IMR-90 (cell line): ENCODE data around the gene CRTAC1. TPM values are rescaled to one million over a fixed set of nuclear protein-coding genes. Genes with fewer than 3 reads are reported as not detected.

Experiments used
- ATAC-seq: fragments of 200-7000 bp; cut with Tn5 transposase; 2 replicates; pipeline ENCODE4 v1.9.1; 2020; ENCODE audit warnings: low read depth, mild to moderate bottlenecking, moderate library complexity
- BruUV-seq: library from RNA; stranded (reverse); fragments of 400-500 nt; replicated peaks from 2 replicates; lab custom pipeline; 2021; lab: Mats Ljungman, UMichigan
- CTCF ChIA-PET: fragments of 300-600 bp; formaldehyde crosslinking; extraction: SDS; loops from one replicate; lab custom pipeline; 2021; ENCODE audit warnings: antibody characterized with exemption; lab: Yijun Ruan, JAX
- POLR2A ChIA-PET: fragments of 300-600 bp; sonication (Branson Sonifier 250); formaldehyde crosslinking; loops from one replicate; lab custom pipeline; 2022; ENCODE audit warnings: antibody characterized with exemption; ENCODE audit not compliant: unreplicated experiment; lab: Charles Lee
- DNase-seq: peaks from one replicate; pipeline ENCODE4 v3.0.0; 2013
- H2AFZ ChIP-seq: replicated peaks from 2 replicates; pipeline ENCODE3; 2013; ENCODE audit warnings: low read length, mild to moderate bottlenecking; ENCODE audit not compliant: poor library complexity
- H2AK5ac ChIP-seq: 2 replicates; pipeline ENCODE4 v1.6.1; 2013; ENCODE audit warnings: low read depth, low read length, inconsistent platforms
- H2AK9ac ChIP-seq: replicated peaks from 2 replicates; pipeline ENCODE3; 2013; ENCODE audit warnings: mild to moderate bottlenecking, low read depth, low read length, moderate library complexity; ENCODE audit not compliant: poor library complexity
- H2BK120ac ChIP-seq: 2 replicates; pipeline ENCODE4 v1.6.1; 2013; ENCODE audit warnings: low read depth, low read length, inconsistent platforms
- H2BK15ac ChIP-seq: 3 replicates; pipeline ENCODE4 v1.6.1; 2013; ENCODE audit warnings: low read depth, low read length, inconsistent platforms
- H2BK20ac ChIP-seq: 2 replicates; pipeline ENCODE4 v1.6.1; 2013; ENCODE audit warnings: low read depth, mild to moderate bottlenecking, inconsistent platforms, low read length, moderate library complexity
- H2BK5ac ChIP-seq: 2 replicates; pipeline ENCODE4 v1.6.1; 2013; ENCODE audit warnings: mild to moderate bottlenecking, low read depth, low read length, inconsistent platforms; ENCODE audit not compliant: poor library complexity, severe bottlenecking
- H3K14ac ChIP-seq: replicated peaks from 2 replicates; pipeline ENCODE4 v1.6.1; 2013; ENCODE audit warnings: low read depth, low read length, inconsistent platforms
- H3K18ac ChIP-seq: 2 replicates; pipeline ENCODE4 v1.6.1; 2013; ENCODE audit warnings: low read depth, low read length, control low read depth
- H3K23ac ChIP-seq: 2 replicates; pipeline ENCODE4 v1.6.1; 2013; ENCODE audit warnings: low read depth, low read length, inconsistent platforms
- H3K27ac ChIP-seq: 2 replicates; pipeline ENCODE4 v1.5.1; 2013; ENCODE audit warnings: mild to moderate bottlenecking, control low read depth, low read length; ENCODE audit not compliant: insufficient read depth
- H3K27me3 ChIP-seq: 2 replicates; pipeline ENCODE4 v1.6.1; 2013; ENCODE audit warnings: low read length; ENCODE audit not compliant: control insufficient read depth, insufficient read depth
- H3K36me3 ChIP-seq: 2 replicates; pipeline ENCODE4 v1.6.1; 2013; ENCODE audit warnings: low read length, mixed read lengths; ENCODE audit not compliant: control insufficient read depth, insufficient read depth
- H3K4ac ChIP-seq: 2 replicates; pipeline ENCODE4 v1.6.1; 2013; ENCODE audit warnings: low read depth, low read length, inconsistent platforms
- H3K4me1 ChIP-seq: 2 replicates; pipeline ENCODE4 v1.6.1; 2013; ENCODE audit warnings: low read length, mixed read lengths; ENCODE audit not compliant: control insufficient read depth, insufficient read depth
- H3K4me2 ChIP-seq: 2 replicates; pipeline ENCODE4 v1.6.1; 2013; ENCODE audit warnings: low read depth, mild to moderate bottlenecking, control low read depth, low read length, moderate library complexity
- H3K4me3 ChIP-seq: 2 replicates; pipeline ENCODE4 v1.5.1; 2013; ENCODE audit warnings: low read depth, mild to moderate bottlenecking, control low read depth, low read length, moderate library complexity; ENCODE audit not compliant: insufficient read depth
- H3K56ac ChIP-seq: 2 replicates; pipeline ENCODE4 v1.6.1; 2013; ENCODE audit warnings: low read length, inconsistent platforms; ENCODE audit not compliant: insufficient read depth; ENCODE audit errors: extremely low read depth
- H3K79me1 ChIP-seq, 2 experiments: 2 replicates each; pipeline ENCODE4 v1.6.1; 2013; ENCODE audit warnings: low read length in 2 of 2, inconsistent platforms in 1 of 2, low read depth in 1 of 2
- H3K9ac ChIP-seq: 2 replicates; pipeline ENCODE4 v1.6.1; 2013; ENCODE audit warnings: low read depth, low read length, control low read depth
- H3K9me1 ChIP-seq: 2 replicates; pipeline ENCODE4 v1.6.1; 2013; ENCODE audit warnings: low read length, inconsistent platforms; ENCODE audit not compliant: insufficient read depth
- H3K9me3 ChIP-seq: 2 replicates; pipeline ENCODE4 v1.6.1; 2013; ENCODE audit warnings: low read length; ENCODE audit not compliant: control insufficient read depth, insufficient read depth
- H4K20me1 ChIP-seq: 2 replicates; pipeline ENCODE4 v1.6.1; 2013; ENCODE audit warnings: low read length, inconsistent platforms; ENCODE audit not compliant: insufficient read depth
- H4K5ac ChIP-seq: 2 replicates; pipeline ENCODE4 v1.6.1; 2013; ENCODE audit warnings: mild to moderate bottlenecking, low read depth, low read length, control low read depth
- H4K8ac ChIP-seq, 2 experiments: 2 replicates each; pipeline ENCODE4 v1.6.1; 2013; ENCODE audit warnings: low read depth in 2 of 2, low read length in 2 of 2, control low read depth in 1 of 2, inconsistent platforms in 1 of 2
- H4K91ac ChIP-seq: 2 replicates; pipeline ENCODE4 v1.6.1; 2013; ENCODE audit warnings: low read depth, low read length, inconsistent platforms; ENCODE audit not compliant: insufficient read depth
- MAFK ChIP-seq: IDR thresholded peaks from 2 replicates; pipeline ENCODE4 v1.6.1; 2012; ENCODE audit warnings: low read depth, low read length, improper control_type of control experiment
- MAZ ChIP-seq: IDR thresholded peaks from 2 replicates; pipeline ENCODE4 v1.6.1; 2012; ENCODE audit warnings: low read depth, mild to moderate bottlenecking, low read length, improper control_type of control experiment, moderate library complexity, borderline replicate concordance
- WGBS, 2 experiments: methylation state at CpG; one replicate each; pipeline versions ENCODE4 v1.1.5 to v1.1.7; 2013; ENCODE audit warnings: missing lambda C conversion rate in 2 of 2; ENCODE audit not compliant: insufficient read length in 1 of 2; ENCODE audit errors: extremely low coverage in 2 of 2; 5-methylcytosine and 5-hydroxymethylcytosine counted together
- dilution Hi-C: fragments of 300-500 bp; cut with HindIII; formaldehyde crosslinking; loops from one replicate; pipeline ENCODE4 v1.14.3; 2018; ENCODE audit warnings: low sequenced_read_pairs; ENCODE audit not compliant: unreplicated experiment
- in situ Hi-C: fragments of 300-500 bp; cut with MboI; formaldehyde crosslinking; loops from 3 replicates; pipeline ENCODE4 v1.14.3; 2019; ENCODE audit warnings: low sequenced_read_pairs, inconsistent platforms, mixed read lengths
- intact Hi-C: fragments of 100-400 bp; cut with micrococcal nuclease; formaldehyde crosslinking; loops from 2 replicates; pipeline ENCODE4 v1.10.0; 2022
- polyA plus RNA-seq, 3 experiments: library from polyadenylated mRNA; depleted of rRNA; stranded (reverse); fragments of >200 nt; gene quantifications; 2 replicates each; pipeline ENCODE4 v1.2.3, GENCODE V29; 2012; ENCODE audit warnings: low replicate concordance in 1 of 3
- total RNA-seq: library from RNA; depleted of rRNA; stranded (reverse); fragments of >200 nt; gene quantifications from 2 replicates; pipeline ENCODE4 v1.2.3, GENCODE V29; 2012

The CRTAC1 gene
- total and polyA plus RNA-seq, 2 of the 4 experiments (the other 2 are of a cell fraction), result not detected

GRCh38 chr10:98031440-98031839 is 1.0 kb upstream of the CRTAC1 start:
- in situ Hi-C loops (loop anchor here (25.0 kb wide), 1 partner anchor 244 kb away; no protein-coding TSS in a partner anchor), dilution Hi-C loops (no loop called here), intact Hi-C loops (no loop called here)
- ChIA-PET POLR2A (no interaction called here), CTCF (interaction anchor here (1.8 kb wide), 1 partner anchor 10 kb away, joined by 5 read pairs; no protein-coding TSS in a partner anchor)
- no peak overlapping the region for H2AK9ac ChIP-seq
- H4K91ac ChIP-seq, result no peak overlapping the region
- H3K4me2 ChIP-seq, result no peak overlapping the region
- H3K4ac ChIP-seq, result no peak overlapping the region
- H3K4me1 ChIP-seq, result no peaks in the 10 kb centered on the region
- H2BK15ac ChIP-seq, result no peak overlapping the region
- no peaks in the 10 kb centered on the region for H3K79me1 ChIP-seq
- no peak overlapping the region for H2AFZ ChIP-seq
- no peak overlapping the region for H2AK5ac ChIP-seq
- no peaks in the 10 kb centered on the region for H3K36me3 ChIP-seq
- H2BK120ac ChIP-seq, result no peak overlapping the region
- peaks cover 60% of the 10 kb centered on the region for H3K27me3 ChIP-seq
- H3K23ac ChIP-seq, result no peak overlapping the region
- no peak for ATAC-seq
- no peak overlapping the region for H3K4me3 ChIP-seq
- H2BK20ac ChIP-seq, result no peak overlapping the region
- 43% methylated on average over 1 of the region's 12 CpGs; no CpG with 5 or more reads in 1 of the 2 experiments for WGBS, 2 experiments
- no peak for TF ChIP-seq MAFK
- no peak for TF ChIP-seq MAZ
- no peak overlapping the region for H3K27ac ChIP-seq
- no peak overlapping the region for H4K8ac ChIP-seq
- no peak for DNase-seq
- BruUV-seq, result no TSS peak
- no peaks in the 10 kb centered on the region for H4K20me1 ChIP-seq
- no peak overlapping the region for H4K5ac ChIP-seq
- H3K9ac ChIP-seq, result no peak overlapping the region
- no peak overlapping the region for H2BK5ac ChIP-seq
- no peak overlapping the region for H3K14ac ChIP-seq
- no peak overlapping the region for H3K18ac ChIP-seq
- no peak overlapping the region for H3K56ac ChIP-seq
- no peaks in the 10 kb centered on the region for H3K9me3 ChIP-seq
- no peaks in the 10 kb centered on the region for H3K9me1 ChIP-seq
